HEK293 (cell line): ENCODE results near the gene THRA.

Experiments used
- BCL11A ChIP-seq: fragments of 450-650 bp; formaldehyde crosslinking; IDR thresholded peaks from 2 replicates; pipeline ENCODE4 v1.5.1; 2016; ENCODE audit warnings: low read depth, missing biosample characterization, missing genetic modification characterization
- ZNF121 ChIP-seq: fragments of 450-650 bp; formaldehyde crosslinking; IDR thresholded peaks from 2 replicates; pipeline ENCODE4 v1.5.1; 2016; ENCODE audit warnings: missing biosample characterization, missing genetic modification characterization
- ZNF138 ChIP-seq: fragments of 450-650 bp; formaldehyde crosslinking; IDR thresholded peaks from 2 replicates; pipeline ENCODE4 v1.5.1; 2016; ENCODE audit warnings: missing biosample characterization, missing genetic modification characterization, borderline replicate concordance
- ZNF350 ChIP-seq: fragments of 450-650 bp; formaldehyde crosslinking; IDR thresholded peaks from 2 replicates; pipeline ENCODE4 v1.5.0; 2017; ENCODE audit warnings: missing biosample characterization, mild to moderate bottlenecking, missing genetic modification characterization
- ZNF658 ChIP-seq: fragments of 450-650 bp; formaldehyde crosslinking; IDR thresholded peaks from 2 replicates; pipeline ENCODE4; 2016; ENCODE audit warnings: missing biosample characterization, missing genetic modification characterization
- ZNF670 ChIP-seq: fragments of 450-650 bp; formaldehyde crosslinking; IDR thresholded peaks from 2 replicates; pipeline ENCODE4 v1.5.1; 2016; ENCODE audit warnings: missing biosample characterization, missing genetic modification characterization, low read depth
- ZNF747 ChIP-seq: fragments of 450-650 bp; formaldehyde crosslinking; IDR thresholded peaks from 2 replicates; pipeline ENCODE4 v1.5.1; 2016; ENCODE audit warnings: missing biosample characterization, missing genetic modification characterization
- ZNF791 ChIP-seq: fragments of 450-650 bp; formaldehyde crosslinking; IDR thresholded peaks from 2 replicates; pipeline ENCODE4 v1.5.1; 2016; ENCODE audit warnings: missing biosample characterization, missing genetic modification characterization
- TF ChIP-seq, protein P1 (sequence below): fragments of 450-650 bp; formaldehyde crosslinking; IDR thresholded peaks from 2 replicates; pipeline ENCODE4 v1.5.1; 2016; ENCODE audit warnings: missing biosample characterization, missing genetic modification characterization
- TF ChIP-seq, protein P2 (sequence below): fragments of 450-650 bp; formaldehyde crosslinking; IDR thresholded peaks from 2 replicates; pipeline ENCODE4 v1.5.1; 2016; ENCODE audit warnings: missing biosample characterization, missing genetic modification characterization, low read depth

DNA sequence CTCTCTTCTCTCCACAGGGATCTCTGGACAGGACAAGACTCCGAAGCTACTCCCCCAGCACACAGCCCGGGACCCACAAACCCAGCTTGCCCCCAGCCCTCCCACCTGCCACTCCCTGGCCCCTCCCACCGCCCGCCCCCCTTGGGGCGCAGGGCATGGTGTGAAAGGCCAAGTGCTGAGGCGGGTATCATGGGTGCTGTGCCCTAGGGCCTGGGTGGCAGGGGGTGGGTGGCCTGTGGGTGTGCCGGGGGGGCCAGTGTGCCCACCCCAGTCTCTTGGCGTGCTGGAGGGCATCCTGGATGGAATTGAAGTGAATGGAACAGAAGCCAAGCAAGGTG lies 11.4 kb downstream of the THRA start:
- no peak for TF ChIP-seq ZNF791 (tag by site-specific recombination)
- TF ChIP-seq ZNF658 (tag by site-specific recombination) = no peak
- TF ChIP-seq ZNF747 (tag by site-specific recombination) = no peak
- no peak for TF ChIP-seq ZNF121 (tag by site-specific recombination)
- TF ChIP-seq, protein P1, sequence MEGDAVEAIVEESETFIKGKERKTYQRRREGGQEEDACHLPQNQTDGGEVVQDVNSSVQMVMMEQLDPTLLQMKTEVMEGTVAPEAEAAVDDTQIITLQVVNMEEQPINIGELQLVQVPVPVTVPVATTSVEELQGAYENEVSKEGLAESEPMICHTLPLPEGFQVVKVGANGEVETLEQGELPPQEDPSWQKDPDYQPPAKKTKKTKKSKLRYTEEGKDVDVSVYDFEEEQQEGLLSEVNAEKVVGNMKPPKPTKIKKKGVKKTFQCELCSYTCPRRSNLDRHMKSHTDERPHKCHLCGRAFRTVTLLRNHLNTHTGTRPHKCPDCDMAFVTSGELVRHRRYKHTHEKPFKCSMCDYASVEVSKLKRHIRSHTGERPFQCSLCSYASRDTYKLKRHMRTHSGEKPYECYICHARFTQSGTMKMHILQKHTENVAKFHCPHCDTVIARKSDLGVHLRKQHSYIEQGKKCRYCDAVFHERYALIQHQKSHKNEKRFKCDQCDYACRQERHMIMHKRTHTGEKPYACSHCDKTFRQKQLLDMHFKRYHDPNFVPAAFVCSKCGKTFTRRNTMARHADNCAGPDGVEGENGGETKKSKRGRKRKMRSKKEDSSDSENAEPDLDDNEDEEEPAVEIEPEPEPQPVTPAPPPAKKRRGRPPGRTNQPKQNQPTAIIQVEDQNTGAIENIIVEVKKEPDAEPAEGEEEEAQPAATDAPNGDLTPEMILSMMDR = no peak
- TF ChIP-seq, protein P2, sequence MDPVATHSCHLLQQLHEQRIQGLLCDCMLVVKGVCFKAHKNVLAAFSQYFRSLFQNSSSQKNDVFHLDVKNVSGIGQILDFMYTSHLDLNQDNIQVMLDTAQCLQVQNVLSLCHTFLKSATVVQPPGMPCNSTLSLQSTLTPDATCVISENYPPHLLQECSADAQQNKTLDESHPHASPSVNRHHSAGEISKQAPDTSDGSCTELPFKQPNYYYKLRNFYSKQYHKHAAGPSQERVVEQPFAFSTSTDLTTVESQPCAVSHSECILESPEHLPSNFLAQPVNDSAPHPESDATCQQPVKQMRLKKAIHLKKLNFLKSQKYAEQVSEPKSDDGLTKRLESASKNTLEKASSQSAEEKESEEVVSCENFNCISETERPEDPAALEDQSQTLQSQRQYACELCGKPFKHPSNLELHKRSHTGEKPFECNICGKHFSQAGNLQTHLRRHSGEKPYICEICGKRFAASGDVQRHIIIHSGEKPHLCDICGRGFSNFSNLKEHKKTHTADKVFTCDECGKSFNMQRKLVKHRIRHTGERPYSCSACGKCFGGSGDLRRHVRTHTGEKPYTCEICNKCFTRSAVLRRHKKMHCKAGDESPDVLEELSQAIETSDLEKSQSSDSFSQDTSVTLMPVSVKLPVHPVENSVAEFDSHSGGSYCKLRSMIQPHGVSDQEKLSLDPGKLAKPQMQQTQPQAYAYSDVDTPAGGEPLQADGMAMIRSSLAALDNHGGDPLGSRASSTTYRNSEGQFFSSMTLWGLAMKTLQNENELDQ (tag by site-specific recombination) = no peak
- no peak for TF ChIP-seq ZNF138
- no peak for TF ChIP-seq ZNF670 (tag by site-specific recombination)
- no peak for TF ChIP-seq ZNF350 (tag by site-specific recombination)
- no peak for TF ChIP-seq BCL11A
